OCI-LY1 (cell line): ENCODE results near the gene LRFN4.

Source experiments
- H2AFZ ChIP-seq: fragments of 200-600 bp; sonication (generic), shearing (Covaris generic); 2 replicates; pipeline ENCODE4 v1.6.0; 2014; ENCODE audit warnings: antibody characterized with exemption, mild to moderate bottlenecking, low read length
- H3F3A ChIP-seq: fragments of 200-600 bp; sonication (generic), shearing (Covaris generic); 2 replicates; pipeline ENCODE4 v1.6.0; 2014; ENCODE audit warnings: mild to moderate bottlenecking, antibody characterized with exemption, low read length, moderate library complexity; ENCODE audit not compliant: insufficient read depth
- H3K27ac ChIP-seq: fragments of 200-600 bp; sonication (generic); 2 replicates; pipeline ENCODE4 v1.5.1; 2014; ENCODE audit warnings: low read length, mixed run types, mild to moderate bottlenecking, low read depth; ENCODE audit not compliant: poor library complexity, severe bottlenecking
- H3K27me3 ChIP-seq: fragments of 200-600 bp; sonication (generic); 2 replicates; pipeline ENCODE4 v1.6.0; 2014; ENCODE audit warnings: antibody characterized with exemption, mild to moderate bottlenecking, low read length, moderate library complexity; ENCODE audit not compliant: insufficient read depth
- H3K36me3 ChIP-seq: fragments of 200-600 bp; sonication (generic); 2 replicates; pipeline ENCODE4 v1.6.1; 2014; ENCODE audit warnings: mild to moderate bottlenecking, antibody characterized with exemption, low read length, moderate library complexity, mixed read lengths; ENCODE audit not compliant: insufficient read depth
- H3K4me1 ChIP-seq: fragments of 200-600 bp; sonication (generic); 2 replicates; pipeline ENCODE4 v1.5.1; 2014; ENCODE audit warnings: mild to moderate bottlenecking, low read length, moderate library complexity; ENCODE audit not compliant: insufficient read depth, severe bottlenecking
- H3K4me2 ChIP-seq: fragments of 200-600 bp; sonication (generic), shearing (Covaris generic); 2 replicates; pipeline ENCODE4 v1.6.1; 2014; ENCODE audit warnings: low read length
- H3K4me3 ChIP-seq: fragments of 200-600 bp; sonication (generic); 2 replicates; pipeline ENCODE4 v1.5.1; 2014; ENCODE audit warnings: low read length, low read depth, mild to moderate bottlenecking, mixed read lengths; ENCODE audit not compliant: poor library complexity, severe bottlenecking
- H3K79me2 ChIP-seq: fragments of 200-600 bp; shearing (Covaris generic); 2 replicates; pipeline ENCODE4 v1.6.1; 2016; ENCODE audit warnings: mixed run types, low read length, mixed read lengths; ENCODE audit not compliant: insufficient read depth
- H3K9ac ChIP-seq: fragments of 200-600 bp; sonication (generic), shearing (Covaris generic); 2 replicates; pipeline ENCODE4 v1.6.1; 2014; ENCODE audit warnings: mild to moderate bottlenecking, low read length, mixed read lengths
- H3K9me2 ChIP-seq: fragments of 200-600 bp; sonication (generic), shearing (Covaris generic); 2 replicates; pipeline ENCODE4 v1.6.1; 2014; ENCODE audit warnings: low read depth, mild to moderate bottlenecking, low read length, mixed read lengths
- H3K9me3 ChIP-seq: fragments of 200-600 bp; shearing (Covaris generic); 2 replicates; pipeline ENCODE4 v1.6.1; 2014; ENCODE audit warnings: low read length, mixed read lengths
- H4K20me1 ChIP-seq: fragments of 200-600 bp; sonication (generic), shearing (Covaris generic); 2 replicates; pipeline ENCODE4 v1.6.0; 2016; ENCODE audit warnings: mild to moderate bottlenecking, low read length; ENCODE audit not compliant: insufficient read depth
- CTCF ChIP-seq: fragments of 200-600 bp; sonication (generic), shearing (Covaris generic); IDR thresholded peaks from 2 replicates; pipeline ENCODE4 v1.5.1; 2017; ENCODE audit warnings: mild to moderate bottlenecking, antibody characterized with exemption, low read length, moderate library complexity, mixed read lengths
- EZH2 ChIP-seq: fragments of 200-600 bp; sonication (generic), shearing (Covaris generic); IDR thresholded peaks from 2 replicates; pipeline ENCODE4 v1.8.0; 2017; ENCODE audit warnings: borderline replicate concordance, mixed run types, mild to moderate bottlenecking, antibody characterized with exemption, low read length, moderate library complexity, mixed read lengths

LRFN4 gene

GRCh38 chr11:66850235-66850587 lies 6.7 kb upstream of the LRFN4 start:
- H2AFZ ChIP-seq, result no peak overlapping the region
- H3K9me2 ChIP-seq, result no peaks in the 10 kb centered on the region
- H3K27me3 ChIP-seq, result no peaks in the 10 kb centered on the region
- no peaks in the 10 kb centered on the region for H3F3A ChIP-seq
- no peak overlapping the region for H3K4me3 ChIP-seq
- H3K9ac ChIP-seq, result no peak overlapping the region
- H3K36me3 ChIP-seq, result peaks cover 24% of the 10 kb centered on the region; the same call in 1 of the 2 replicates
- H4K20me1 ChIP-seq, result no peaks in the 10 kb centered on the region
- H3K4me2 ChIP-seq, result no peak overlapping the region
- H3K27ac ChIP-seq, result no peak overlapping the region
- H3K4me1 ChIP-seq, result peaks cover 11% of the 10 kb centered on the region
- H3K79me2 ChIP-seq, result no peaks in the 10 kb centered on the region
- TF ChIP-seq CTCF, result no peak
- no peaks in the 10 kb centered on the region for H3K9me3 ChIP-seq

GRCh38 chr11:66850588-66851238 lies 6.2 kb upstream of the LRFN4 start:
- Histone ChIP-seq H3K79me2 (no peaks in the 10 kb centered on the region), H3K9me2 (no peaks in the 10 kb centered on the region), H3K4me3 (no peak overlapping the region), H3K27me3 (no peaks in the 10 kb centered on the region), H3K9ac (no peak overlapping the region), H3F3A (no peaks in the 10 kb centered on the region), H3K27ac (no peak overlapping the region), H2AFZ (no peak overlapping the region), H4K20me1 (no peaks in the 10 kb centered on the region), H3K9me3 (no peaks in the 10 kb centered on the region), H3K36me3 (peaks cover 19% of the 10 kb centered on the region; the same call in 1 of the 2 replicates), H3K4me2 (no peak overlapping the region), H3K4me1 (peaks cover 16% of the 10 kb centered on the region)
- TF ChIP-seq EZH2 (no peak), CTCF (no peak)

GRCh38 chr11:66851239-66851596 lies 5.6 kb upstream of the LRFN4 start:
- H3K4me2 ChIP-seq, result no peak overlapping the region
- no peak overlapping the region for H3K4me3 ChIP-seq
- no peaks in the 10 kb centered on the region for H4K20me1 ChIP-seq
- H3K4me1 ChIP-seq, result peaks cover 20% of the 10 kb centered on the region
- no peak overlapping the region for H2AFZ ChIP-seq
- no peaks in the 10 kb centered on the region for H3F3A ChIP-seq
- H3K36me3 ChIP-seq, result peaks cover 16% of the 10 kb centered on the region; the same call in 1 of the 2 replicates
- no peaks in the 10 kb centered on the region for H3K27me3 ChIP-seq
- H3K27ac ChIP-seq, result no peak overlapping the region
- no peaks in the 10 kb centered on the region for H3K9me3 ChIP-seq
- TF ChIP-seq CTCF, result no peak
- TF ChIP-seq EZH2, result no peak
- no peak overlapping the region for H3K9ac ChIP-seq
- H3K9me2 ChIP-seq, result no peaks in the 10 kb centered on the region
- no peaks in the 10 kb centered on the region for H3K79me2 ChIP-seq
